ENCODE measurements around the gene HES7.

Gene HES7

GRCh38 chr17:8104911-8105310, 19.0 kb downstream of the HES7 start:
- Histone ChIP-seq H3K27me3 (ENCODE audit: insufficient read depth, low read depth, severe bottlenecking) (no peaks in the 10 kb centered on the region), H3K4me3 (ENCODE audit: low read depth, low read length) (no peak overlapping the region), H3K27ac (no peak overlapping the region), H3K9me3 (ENCODE audit: severe bottlenecking) (no peaks in the 10 kb centered on the region), H3K36me3 (no peaks in the 10 kb centered on the region)
- TF ChIP-seq CTCF (IDR thresholded peaks at IDR 0.05; ENCODE audit: low read depth, low read length): no peak
- no peak for DNase-seq

- TF ChIP-seq CTCF (IDR thresholded peaks at IDR 0.05; ENCODE audit: low read depth, low read length): no peak
Measured at GRCh38 chr17:8103549-8103948, 20.4 kb downstream of the HES7 start.

GRCh38 chr17:8101721-8102120, 22.2 kb downstream of the HES7 start:
- H3K4me3 ChIP-seq (ENCODE audit: low read depth, low read length): no peak overlapping the region
- no peak overlapping the region for H3K27ac ChIP-seq
- H3K9me3 ChIP-seq (ENCODE audit: severe bottlenecking): no peaks in the 10 kb centered on the region
- no peaks in the 10 kb centered on the region for H3K27me3 ChIP-seq (ENCODE audit: insufficient read depth, low read depth, severe bottlenecking)
- no peak for TF ChIP-seq CTCF (IDR thresholded peaks at IDR 0.05; ENCODE audit: low read depth, low read length)
- H3K36me3 ChIP-seq: no peaks in the 10 kb centered on the region
- no peak for DNase-seq

More at GRCh38 chr17:8103549-8103948, 20.4 kb downstream of the HES7 start:
- Histone ChIP-seq H3K9me3 (ENCODE audit: severe bottlenecking) (no peaks in the 10 kb centered on the region), H3K4me3 (ENCODE audit: low read depth, low read length) (no peak overlapping the region), H3K27me3 (ENCODE audit: insufficient read depth, low read depth, severe bottlenecking) (no peaks in the 10 kb centered on the region), H3K36me3 (no peaks in the 10 kb centered on the region), H3K27ac (no peak overlapping the region)
- DNase-seq: no peak

GRCh38 chr17:8100763-8101162, 23.1 kb downstream of the HES7 start:
- no peak overlapping the region for H3K4me3 ChIP-seq (ENCODE audit: low read depth, low read length)
- H3K36me3 ChIP-seq: no peaks in the 10 kb centered on the region
- no peak overlapping the region for H3K27ac ChIP-seq
- no peak for TF ChIP-seq CTCF (IDR thresholded peaks at IDR 0.05; ENCODE audit: low read depth, low read length)
- H3K27me3 ChIP-seq (ENCODE audit: insufficient read depth, low read depth, severe bottlenecking): no peaks in the 10 kb centered on the region
- no peaks in the 10 kb centered on the region for H3K9me3 ChIP-seq (ENCODE audit: severe bottlenecking)
- DNase-seq: no peak

GRCh38 chr17:8100111-8100510, 23.8 kb downstream of the HES7 start:
- Histone ChIP-seq H3K36me3 (no peaks in the 10 kb centered on the region), H3K4me3 (ENCODE audit: low read depth, low read length) (no peak overlapping the region), H3K27me3 (ENCODE audit: insufficient read depth, low read depth, severe bottlenecking) (no peaks in the 10 kb centered on the region), H3K27ac (no peak overlapping the region), H3K9me3 (ENCODE audit: severe bottlenecking) (no peaks in the 10 kb centered on the region)
- no peak for TF ChIP-seq CTCF (IDR thresholded peaks at IDR 0.05; ENCODE audit: low read depth, low read length)
- no peak for DNase-seq

GRCh38 chr17:8096541-8096940, 27.4 kb downstream of the HES7 start:
- H3K4me3 ChIP-seq (ENCODE audit: low read depth, low read length): no peak overlapping the region
- TF ChIP-seq CTCF (IDR thresholded peaks at IDR 0.05; ENCODE audit: low read depth, low read length): no peak
- no peak overlapping the region for H3K27ac ChIP-seq
- H3K36me3 ChIP-seq: no peaks in the 10 kb centered on the region
- H3K9me3 ChIP-seq (ENCODE audit: severe bottlenecking): no peaks in the 10 kb centered on the region
- no peak for DNase-seq
- no peaks in the 10 kb centered on the region for H3K27me3 ChIP-seq (ENCODE audit: insufficient read depth, low read depth, severe bottlenecking)
